Heart left ventricle (tissue), 13 donors: ENCODE results near the gene PPP6C.

Experiments used
- CTCF ChIP-seq, 12 donors: fragments of 200-600 bp; sonication (generic) in 4 of 12; IDR thresholded peaks; one replicate each; pipeline versions ENCODE4 v1.5.0 to v1.8.0; 2018 to 2022; ENCODE audit warnings: antibody characterized with exemption in 12 of 12, mild to moderate bottlenecking in 5 of 12
- POLR2A ChIP-seq, 2 donors: fragments of 450-650 bp; IDR thresholded peaks; one replicate each; pipeline ENCODE4 v1.6.1; 2017; ENCODE audit warnings: antibody characterized with exemption in 2 of 2, mild to moderate bottlenecking in 2 of 2, moderate library complexity in 2 of 2
- donor health status: ischemic (EF 13 %, LVEDD 7.1; RV severe dilation, severe dysfunction).
- donor health status: DM: no; HTN: yes; CAD: no.
- donor health status: DM: no; HTN: no; CAD: no.
- donor health status: ischemic (EF 25% LVEDD 6.9; RV normal size, moderate dysfunction).
- donor health status: ischemic (EF 25% LVEDD 5.7; RV mildly dilated, moderate dysfunction).
- donor health status: ischemic (EF 35%, LVEDD 5.7; RV mildly dilated, moderate dysfunction).
- donor health status: nonischemic (EF 11% LVEDD 7.7; RV severe dilation, severe dysfunction).
- donor health status: DM: yes; HTN: yes; CAD: no.
- donor health status: PGD.
- donor health status: ischemic (EF 29% LVEDD 5.4; RV normal size, mild dysfunction).
- donor health status: nonischemic (EF 23%, LVEDD 6.1; RV moderate dilation, normal function).

GRCh38 chr9:125134976-125135375, 54.6 kb downstream of the PPP6C start:
- TF ChIP-seq POLR2A (IDR thresholded peaks at IDR 0.05), result no peak
- no peak for TF ChIP-seq CTCF (IDR thresholded peaks at IDR 0.05)
